ENCODE measurements around the gene RIMBP2. TPM values are rescaled to one million over a fixed set of nuclear protein-coding genes. Genes with fewer than 3 reads are reported as not detected.

The RIMBP2 gene
- total and polyA plus RNA-seq, 4 donors, result 0.05 to 2.9 (median 0.95) TPM

- no peak overlapping the region for H3K27ac ChIP-seq (ENCODE audit: low read depth in 1 of 2, low read length in 1 of 2)
- 87 to 91% methylated on average over 21 of the region's 21 CpGs for WGBS, 2 donors
- peaks cover 0 to 4% (median 0%) of the 10 kb centered on the region in 4 donors for H3K9me3 ChIP-seq (ENCODE audit: control insufficient read depth in 4 of 4, insufficient read depth in 3 of 4, low read length in 3 of 4)
- no peak for ATAC-seq (ENCODE audit: insufficient read depth, low FRiP score)
- no peak overlapping the region for H3K9ac ChIP-seq (ENCODE audit: insufficient read depth in 1 of 2, low read length in 2 of 2)
- H3K27me3 ChIP-seq (ENCODE audit: control insufficient read depth in 3 of 3, insufficient read depth in 3 of 3, low read length in 2 of 3), result peaks cover 0 to 4% (median 2%) of the 10 kb centered on the region in 3 donors
- H3K4me3 ChIP-seq, result no peak overlapping the region
- no peak for TF ChIP-seq CTCF (IDR thresholded peaks at IDR 0.05; ENCODE audit: control extremely low read depth, extremely low read depth)
- DNase-seq, result no peak
- H3K4me1 ChIP-seq (ENCODE audit: control insufficient read depth in 5 of 5, insufficient read depth in 5 of 5, low read length in 5 of 5), result peaks cover 0 to 2% (median 0%) of the 10 kb centered on the region in 5 donors
- no peaks in the 10 kb centered on the region for H3K36me3 ChIP-seq (ENCODE audit: control insufficient read depth in 4 of 4, insufficient read depth in 4 of 4, low read length in 4 of 4)
These were observed 237.3 kb downstream of the RIMBP2 start for GRCh38 chr12:130478786-130479185.

- H3K27ac ChIP-seq (ENCODE audit: low read depth in 1 of 2, low read length in 1 of 2), result no peak overlapping the region
- no peak for ATAC-seq (ENCODE audit: insufficient read depth, low FRiP score)
- no peak for TF ChIP-seq CTCF (IDR thresholded peaks at IDR 0.05; ENCODE audit: control extremely low read depth, extremely low read depth)
These were observed 238.4 kb downstream of the RIMBP2 start for GRCh38 chr12:130477701-130478100.

DNA sequence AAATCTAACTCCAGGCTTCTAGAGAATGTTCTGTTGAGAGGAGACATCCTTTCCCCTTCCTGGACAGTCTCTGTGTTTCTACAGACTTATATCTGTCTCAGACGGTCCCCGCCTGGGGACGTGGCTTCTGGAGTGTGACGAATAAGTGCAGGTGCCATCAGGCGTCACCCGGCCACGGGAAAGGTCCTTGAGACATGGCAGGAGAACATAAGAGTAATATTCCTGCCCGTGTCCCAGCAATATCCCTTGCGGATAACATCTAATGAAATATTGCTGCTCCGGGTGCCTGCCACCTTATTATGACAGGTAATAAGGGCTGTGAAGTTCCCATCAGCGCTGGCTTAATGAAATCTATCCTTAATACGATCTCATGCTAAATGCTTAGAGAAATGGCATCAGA is 238.8 kb downstream of the RIMBP2 start:
- Histone ChIP-seq H3K36me3 (ENCODE audit: control insufficient read depth in 4 of 4, insufficient read depth in 4 of 4, low read length in 4 of 4) (no peaks in the 10 kb centered on the region), H3K9me3 (ENCODE audit: control insufficient read depth in 4 of 4, insufficient read depth in 3 of 4, low read length in 3 of 4) (peaks cover 0 to 4% (median 0%) of the 10 kb centered on the region in 4 donors), H3K4me1 (ENCODE audit: control insufficient read depth in 5 of 5, insufficient read depth in 5 of 5, low read length in 5 of 5) (peaks cover 0 to 2% (median 0%) of the 10 kb centered on the region in 5 donors), H3K27me3 (ENCODE audit: control insufficient read depth in 3 of 3, insufficient read depth in 3 of 3, low read length in 2 of 3) (peaks cover 0 to 4% (median 2%) of the 10 kb centered on the region in 3 donors), H3K4me3 (no peak overlapping the region), H3K27ac (ENCODE audit: low read depth in 1 of 2, low read length in 1 of 2) (no peak overlapping the region), H3K9ac (ENCODE audit: insufficient read depth in 1 of 2, low read length in 2 of 2) (no peak overlapping the region)
- 70 to 79% methylated on average over 12 of the region's 12 CpGs for WGBS, 2 donors
- no peak for ATAC-seq (ENCODE audit: insufficient read depth, low FRiP score)
- no peak for TF ChIP-seq CTCF (IDR thresholded peaks at IDR 0.05; ENCODE audit: control extremely low read depth, extremely low read depth)
- DNase-seq, result no peak

More at GRCh38 chr12:130477701-130478100, 238.4 kb downstream of the RIMBP2 start:
- no peaks in the 10 kb centered on the region for H3K36me3 ChIP-seq (ENCODE audit: control insufficient read depth in 4 of 4, insufficient read depth in 4 of 4, low read length in 4 of 4)
- H3K4me1 ChIP-seq (ENCODE audit: control insufficient read depth in 5 of 5, insufficient read depth in 5 of 5, low read length in 5 of 5), result peaks cover 0 to 2% (median 0%) of the 10 kb centered on the region in 5 donors
- peaks cover 0 to 4% (median 2%) of the 10 kb centered on the region in 3 donors for H3K27me3 ChIP-seq (ENCODE audit: control insufficient read depth in 3 of 3, insufficient read depth in 3 of 3, low read length in 2 of 3)
- no peak for DNase-seq
- H3K4me3 ChIP-seq, result no peak overlapping the region
- WGBS, 2 donors, result 61 to 75% methylated on average over 9 of the region's 9 CpGs
- H3K9me3 ChIP-seq (ENCODE audit: control insufficient read depth in 4 of 4, insufficient read depth in 3 of 4, low read length in 3 of 4), result peaks cover 0 to 4% (median 0%) of the 10 kb centered on the region in 4 donors
- H3K9ac ChIP-seq (ENCODE audit: insufficient read depth in 1 of 2, low read length in 2 of 2), result no peak overlapping the region

All from lung (tissue), 12 donors.